Panc1 (cell line): Measurements from ENCODE around the gene ZNF281.

Experiments
- CTCF ChIP-seq: fragments of 450-650 bp; IDR thresholded peaks from 2 replicates; pipeline ENCODE4 v1.5.1; 2017; ENCODE audit warnings: mild to moderate bottlenecking
- POLR2AphosphoS5 ChIP-seq: IDR thresholded peaks from 2 replicates; pipeline ENCODE4 v1.6.1; 2012; ENCODE audit warnings: mild to moderate bottlenecking, low read depth, low read length, moderate library complexity
- REST ChIP-seq, 2 experiments: IDR thresholded peaks; 2 replicates each; pipeline ENCODE4 v1.6.1; 2011 to 2012; ENCODE audit warnings: low read depth in 2 of 2, control low read depth in 1 of 2, low read length in 1 of 2, mild to moderate bottlenecking in 1 of 2, moderate library complexity in 1 of 2; ENCODE audit not compliant: insufficient read depth in 1 of 2
- SIN3A ChIP-seq: IDR thresholded peaks from 2 replicates; pipeline ENCODE4 v1.6.1; 2012; ENCODE audit warnings: low read depth, mild to moderate bottlenecking, low read length, moderate library complexity, borderline replicate concordance; ENCODE audit not compliant: insufficient read depth
- TCF7L2 ChIP-seq: IDR thresholded peaks from 2 replicates; pipeline ENCODE4 v1.6.1; 2011; ENCODE audit warnings: mild to moderate bottlenecking, low read depth, low read length, inconsistent platforms

GRCh38 chr1:200381256-200381984, 28.4 kb downstream of the ZNF281 start:
- TF ChIP-seq CTCF (no peak), POLR2AphosphoS5 (no peak), SIN3A (no peak), REST (IDR thresholded peaks at IDR 0.05; ENCODE audit: insufficient read depth in 1 of 2, low read depth in 2 of 2, low read length in 1 of 2) (no peak), TCF7L2 (no peak)
